Uterus (tissue), 4 donors: ENCODE data around the gene ELP6. TPM values are rescaled to one million over a fixed set of nuclear protein-coding genes. Genes with fewer than 3 reads are reported as not detected.
"Not testable (repeated sequence)": the region's sequence is repeated elsewhere in the genome, so short reads cannot be mapped to it uniquely, and the experiment has no call there.

Source experiments
- DNase-seq, 2 donors: peaks; one replicate each; pipeline ENCODE4 v3.0.0-alpha.2; 2019 to 2020
- H3K27ac ChIP-seq, 2 donors: fragments of 200-600 bp; sonication (generic); 1 replicate in 1 of 2; 2 replicates in 1 of 2; pipeline ENCODE4 v1.5.1; 2016 to 2018
- H3K27me3 ChIP-seq, 2 donors: fragments of 200-600 bp; sonication (generic); one replicate each; pipeline ENCODE4 v1.5.1; 2018 to 2019; ENCODE audit warnings: control low read depth in 1 of 2
- H3K36me3 ChIP-seq, 2 donors: fragments of 200-600 bp; sonication (generic); one replicate each; pipeline ENCODE4 v1.5.1; 2019; ENCODE audit warnings: control low read depth in 1 of 2
- H3K4me1 ChIP-seq, 2 donors: fragments of 200-600 bp; sonication (generic); one replicate each; pipeline ENCODE4 v1.5.1; 2018 to 2019; ENCODE audit warnings: control low read depth in 1 of 2
- H3K4me3 ChIP-seq, 2 donors: fragments of 200-600 bp; sonication (generic); 1 replicate in 1 of 2; 2 replicates in 1 of 2; pipeline ENCODE4 v1.5.1; 2018 to 2019; ENCODE audit warnings: mild to moderate bottlenecking in 1 of 2
- H3K9me3 ChIP-seq, 2 donors: fragments of 200-600 bp; sonication (generic); one replicate each; pipeline ENCODE4 v1.5.1; 2019; ENCODE audit warnings: control low read depth in 1 of 2
- CTCF ChIP-seq, 4 experiments: fragments of 200-600 bp in 2 of 4; fragments of 450-650 bp in 2 of 4; sonication (generic) in 2 of 4; IDR thresholded peaks; one replicate each; pipeline ENCODE4 v1.5.1; 2016 to 2019; ENCODE audit warnings: antibody characterized with exemption in 4 of 4, mild to moderate bottlenecking in 2 of 4, moderate library complexity in 1 of 4
- POLR2A ChIP-seq, 2 donors: fragments of 450-650 bp; IDR thresholded peaks; one replicate each; pipeline ENCODE4 v1.6.1; 2016; ENCODE audit warnings: antibody characterized with exemption in 2 of 2, mild to moderate bottlenecking in 1 of 2, moderate library complexity in 1 of 2
- intact Hi-C: fragments of 100-400 bp; cut with DNase I; formaldehyde crosslinking; loops from one replicate; pipeline ENCODE4 v1.15.1; 2023; ENCODE audit warnings: low total_unique reads
- small RNA-seq: library from RNA; depleted of rRNA; stranded (forward); fragments of <200 nt; gene quantifications from one replicate; pipeline ENCODE3, GENCODE V24; 2016
- total RNA-seq, 4 donors: library from RNA; depleted of rRNA in 3 of 4; stranded (reverse); fragments of >200 nt in 3 of 4; gene quantifications; one replicate each; pipeline versions ENCODE4 v1.1.0 to v1.2.4, GENCODE V29; 2014 to 2023
- donor health status: DM: yes; HTN: yes; CAD: no.

The ELP6 gene
- total RNA-seq, 4 donors from 2014 or later, result 6.2 to 33.5 (median 22.5) TPM

- TF ChIP-seq POLR2A (IDR thresholded peaks at IDR 0.05), result no peak
- no peak for TF ChIP-seq CTCF (IDR thresholded peaks at IDR 0.05)
- Histone ChIP-seq H3K27me3 (no peaks in the 10 kb centered on the region), H3K4me3 (no peak overlapping the region), H3K9me3 (no peaks in the 10 kb centered on the region), H3K4me1 (no peaks in the 10 kb centered on the region), H3K27ac (no peak overlapping the region), H3K36me3 (no peaks in the 10 kb centered on the region)
- intact Hi-C loops, result no loop called here
- DNase-seq, result no peak
Observed at GRCh38 chr3:47464588-47464987, 48.9 kb downstream of the ELP6 start.

GRCh38 chr3:47459534-47460085 lies 53.9 kb downstream of the ELP6 start:
- intact Hi-C loops, H3K27ac ChIP-seq, H3K36me3 ChIP-seq, H3K4me1 ChIP-seq, H3K4me3 ChIP-seq, H3K27me3 ChIP-seq, DNase-seq, H3K9me3 ChIP-seq: not testable (repeated sequence)

GRCh38 chr3:47456984-47457383 lies 56.5 kb downstream of the ELP6 start:
- intact Hi-C loops, result no loop called here
- TF ChIP-seq CTCF (IDR thresholded peaks at IDR 0.05), result no peak
- no peak for DNase-seq
- no peak overlapping the region for H3K4me3 ChIP-seq
- no peaks in the 10 kb centered on the region for H3K4me1 ChIP-seq
- H3K9me3 ChIP-seq, result no peaks in the 10 kb centered on the region
- H3K27ac ChIP-seq, result no peak overlapping the region
- H3K27me3 ChIP-seq, result no peaks in the 10 kb centered on the region
- no peaks in the 10 kb centered on the region for H3K36me3 ChIP-seq

- intact Hi-C loops, result no loop called here
- Histone ChIP-seq H3K4me1 (no peaks in the 10 kb centered on the region), H3K4me3 (no peak overlapping the region), H3K36me3 (no peaks in the 10 kb centered on the region), H3K27ac (no peak overlapping the region), H3K27me3 (no peaks in the 10 kb centered on the region), H3K9me3 (no peaks in the 10 kb centered on the region)
- no peak for DNase-seq
- no peak for TF ChIP-seq POLR2A (IDR thresholded peaks at IDR 0.05)
Observed at GRCh38 chr3:47455806-47456452, 57.6 kb downstream of the ELP6 start.

- intact Hi-C loops, result no loop called here
- H3K27ac ChIP-seq, result no peak overlapping the region
- TF ChIP-seq POLR2A (IDR thresholded peaks at IDR 0.05) (no peak), CTCF (IDR thresholded peaks at IDR 0.05) (no peak)
- DNase-seq, result no peak
- H3K9me3 ChIP-seq, result no peaks in the 10 kb centered on the region
- H3K27me3 ChIP-seq, result no peaks in the 10 kb centered on the region
- H3K4me1 ChIP-seq, result no peaks in the 10 kb centered on the region
- no peak overlapping the region for H3K4me3 ChIP-seq
- no peaks in the 10 kb centered on the region for H3K36me3 ChIP-seq
Observed at GRCh38 chr3:47452453-47453215, 60.9 kb downstream of the ELP6 start.

Small RNA genes within 50 kb of the gene (small RNA-seq; reads per million reads assigned to genes)
- gene AC099778.2, result not detected
- gene RN7SL870P, result not detected

Other genes with a start within 250 kb of the ELP6 start
- gene KIF9, start 230.9 kb downstream of the ELP6 start, total RNA-seq, result 1 to 10 TPM in 3 of 4 donors, not detected in 1; 1.8 to 7.4 (median 4.1) TPM
- gene KLHL18, start 230.8 kb downstream of the ELP6 start, total RNA-seq, result 10 to 100 TPM in 2 of 4 donors, 1 to 10 TPM in 2; 1.3 to 32.9 (median 15.0) TPM
- gene PTPN23, start 132.7 kb downstream of the ELP6 start, total RNA-seq, result 10 to 100 TPM in 2 of 4 donors, 1 to 10 TPM in 2; 5.1 to 51.6 (median 16.2) TPM
- gene SCAP, start 37.8 kb downstream of the ELP6 start, total RNA-seq, result 10 to 100 TPM; 28.7 to 93.0 (median 48.3) TPM
- 1 to 10 TPM in 1 of 4 donors, under 1 TPM in 1, not detected in 2; 0.82 to 2.9 TPM for gene CSPG5, start 65.2 kb upstream of the ELP6 start, total RNA-seq